ENCODE results near the gene PRORP.

GRCh38 chr14:35121887-35122695 is at the start of gene PRORP, which contains the start of gene PPP2R3C:
- TF ChIP-seq POLR2A (IDR thresholded peaks at IDR 0.05) (peak in 1 of 2 donors; percentile 60), CTCF (IDR thresholded peaks at IDR 0.05) (no peak)
